Adrenal gland (tissue), 12 donors: ENCODE results near the gene TTLL10. TPM values are rescaled to one million over a fixed set of nuclear protein-coding genes. Genes with fewer than 3 reads are reported as not detected.

Experiments
- DNase-seq, 7 donors: peaks; one replicate each; pipeline ENCODE4 v3.0.0-alpha.2; 2019 to 2020
- H3K27ac ChIP-seq, 5 donors: fragments of 200-600 bp; sonication (generic) in 4 of 5; 1 replicate in 3 of 5; 2 replicates in 2 of 5; pipeline versions ENCODE4 v1.5.1 to v1.8.0; 2016 to 2020; ENCODE audit warnings: mild to moderate bottlenecking in 1 of 5
- H3K27me3 ChIP-seq: fragments of 200-600 bp; 2 replicates; pipeline ENCODE4 v1.8.0; 2021
- H3K36me3 ChIP-seq, 2 donors: fragments of 200-600 bp; replicated peaks in 1 of 2; 1 replicate in 1 of 2; 2 replicates in 1 of 2; pipeline versions ENCODE4 v1.5.1 to v1.8.0; 2018 to 2022
- H3K4me1 ChIP-seq, 2 donors: fragments of 200-600 bp; replicated peaks in 1 of 2; 1 replicate in 1 of 2; 2 replicates in 1 of 2; pipeline versions ENCODE4 v1.5.1 to v1.8.0; 2018 to 2021
- H3K4me3 ChIP-seq, 4 donors: fragments of 200-600 bp; sonication (generic) in 3 of 4; one replicate each; pipeline ENCODE4 v1.5.1; 2016 to 2018
- H3K9me3 ChIP-seq, 3 donors: fragments of 200-600 bp; sonication (generic) in 1 of 3; replicated peaks in 1 of 3; 1 replicate in 2 of 3; 2 replicates in 1 of 3; pipeline versions ENCODE4 v1.5.1 to v1.8.0; 2016 to 2021
- POLR2A ChIP-seq, 2 donors: fragments of 450-650 bp; IDR thresholded peaks; one replicate each; pipeline ENCODE4 v1.6.1; 2017; ENCODE audit warnings: antibody characterized with exemption in 2 of 2, mild to moderate bottlenecking in 2 of 2, moderate library complexity in 1 of 2
- WGBS, 4 donors: extraction: QIAGEN DNeasy Blood & Tissue Kit in 2 of 4; methylation state at CpG; one replicate each; pipeline versions ENCODE4 v1.1.5 to v1.1.7; 2013 to 2017; 5-methylcytosine and 5-hydroxymethylcytosine counted together
- intact Hi-C, 2 donors: fragments of 100-400 bp; cut with DNase I; formaldehyde crosslinking; loops; one replicate each; pipeline versions ENCODE4 v1.14.1 to v1.15.0; 2022 to 2023
- polyA plus RNA-seq, 3 donors: library from polyadenylated mRNA; stranded (reverse); fragments of 200-250 nt in 2 of 3; fragments of 350-450 nt in 1 of 3; fragmentation: Illumina TruSeq in 1 of 3; extraction: RNeasy Lipid Tissue Mini Kit (QIAGEN cat#74804) in 1 of 3; gene quantifications; one replicate each; pipeline ENCODE4 v1.2.3, GENCODE V29; 2013 to 2014
- total RNA-seq, 9 donors: library from RNA; depleted of rRNA in 4 of 9; stranded (reverse); fragments of >200 nt in 4 of 9; fragments of 120-200 nt in 1 of 9; fragmentation: NEBNext Ultra II Directional in 1 of 9; extraction: Animal tissue kit (Norgen Biotek cat#: 25700) in 1 of 9; gene quantifications; one replicate each; pipeline versions ENCODE4 v1.1.0 to v1.2.4, GENCODE V29; 2013 to 2023
- TF ChIP-seq, protein P1 (sequence below), 6 experiments: fragments of 450-650 bp in 4 of 6; fragments of 200-600 bp in 2 of 6; sonication (generic) in 1 of 6; IDR thresholded peaks; 1 replicate in 5 of 6; 2 replicates in 1 of 6; pipeline versions ENCODE4 v1.5.1 to v1.8.0; 2016 to 2021; ENCODE audit warnings: antibody characterized with exemption in 6 of 6, mild to moderate bottlenecking in 2 of 6, moderate library complexity in 1 of 6
- donor health status: healthy with polysubstance abuse.
- donor health status: Bipolar disorder and iron deficiency.
- donor health status: DM: yes; HTN: yes; CAD: no.
- donor health status: DM: no; HTN: no; CAD: no.
- donor health status: DM: no; HTN: no; CAD: no.
- donor health status: DM: yes; HTN: yes; CAD: no.

The TTLL10 gene
- total and polyA plus RNA-seq, 12 donors: 0.32 to 0.44 TPM; not detected in 10

- 54 to 73% (median 66%) methylated on average over 22 to 39 of the region's 39 CpGs for WGBS, 4 donors
These were observed 9.0 kb downstream of the TTLL10 start for GRCh38 chr1:1182491-1183220.

GRCh38 chr1:1183221-1183747, 9.6 kb downstream of the TTLL10 start:
- TF ChIP-seq, protein P1, sequence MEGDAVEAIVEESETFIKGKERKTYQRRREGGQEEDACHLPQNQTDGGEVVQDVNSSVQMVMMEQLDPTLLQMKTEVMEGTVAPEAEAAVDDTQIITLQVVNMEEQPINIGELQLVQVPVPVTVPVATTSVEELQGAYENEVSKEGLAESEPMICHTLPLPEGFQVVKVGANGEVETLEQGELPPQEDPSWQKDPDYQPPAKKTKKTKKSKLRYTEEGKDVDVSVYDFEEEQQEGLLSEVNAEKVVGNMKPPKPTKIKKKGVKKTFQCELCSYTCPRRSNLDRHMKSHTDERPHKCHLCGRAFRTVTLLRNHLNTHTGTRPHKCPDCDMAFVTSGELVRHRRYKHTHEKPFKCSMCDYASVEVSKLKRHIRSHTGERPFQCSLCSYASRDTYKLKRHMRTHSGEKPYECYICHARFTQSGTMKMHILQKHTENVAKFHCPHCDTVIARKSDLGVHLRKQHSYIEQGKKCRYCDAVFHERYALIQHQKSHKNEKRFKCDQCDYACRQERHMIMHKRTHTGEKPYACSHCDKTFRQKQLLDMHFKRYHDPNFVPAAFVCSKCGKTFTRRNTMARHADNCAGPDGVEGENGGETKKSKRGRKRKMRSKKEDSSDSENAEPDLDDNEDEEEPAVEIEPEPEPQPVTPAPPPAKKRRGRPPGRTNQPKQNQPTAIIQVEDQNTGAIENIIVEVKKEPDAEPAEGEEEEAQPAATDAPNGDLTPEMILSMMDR (IDR thresholded peaks at IDR 0.05): no peak
- TF ChIP-seq POLR2A (IDR thresholded peaks at IDR 0.05): no peak
- Histone ChIP-seq H3K27me3 (peaks cover 22% of the 10 kb centered on the region), H3K4me1 (no peaks in the 10 kb centered on the region), H3K9me3 (no peaks in the 10 kb centered on the region), H3K36me3 (no peaks in the 10 kb centered on the region), H3K4me3 (no peak overlapping the region), H3K27ac (no peak overlapping the region)
- no peak for DNase-seq
- WGBS, 4 donors: 67 to 76% (median 69%) methylated on average over 19 to 21 of the region's 21 CpGs
- intact Hi-C loops: no loop called here

More at GRCh38 chr1:1182491-1183220, 9.0 kb downstream of the TTLL10 start:
- Histone ChIP-seq H3K36me3 (no peaks in the 10 kb centered on the region), H3K4me3 (no peak overlapping the region), H3K27ac (no peak overlapping the region), H3K9me3 (no peaks in the 10 kb centered on the region), H3K27me3 (peaks cover 28% of the 10 kb centered on the region), H3K4me1 (no peaks in the 10 kb centered on the region)
- DNase-seq: peak in 1 of 7 donors; percentile 5
- intact Hi-C loops: no loop called here
- TF ChIP-seq POLR2A (IDR thresholded peaks at IDR 0.05): no peak
- TF ChIP-seq, protein P1 (IDR thresholded peaks at IDR 0.05): no peak

DNA sequence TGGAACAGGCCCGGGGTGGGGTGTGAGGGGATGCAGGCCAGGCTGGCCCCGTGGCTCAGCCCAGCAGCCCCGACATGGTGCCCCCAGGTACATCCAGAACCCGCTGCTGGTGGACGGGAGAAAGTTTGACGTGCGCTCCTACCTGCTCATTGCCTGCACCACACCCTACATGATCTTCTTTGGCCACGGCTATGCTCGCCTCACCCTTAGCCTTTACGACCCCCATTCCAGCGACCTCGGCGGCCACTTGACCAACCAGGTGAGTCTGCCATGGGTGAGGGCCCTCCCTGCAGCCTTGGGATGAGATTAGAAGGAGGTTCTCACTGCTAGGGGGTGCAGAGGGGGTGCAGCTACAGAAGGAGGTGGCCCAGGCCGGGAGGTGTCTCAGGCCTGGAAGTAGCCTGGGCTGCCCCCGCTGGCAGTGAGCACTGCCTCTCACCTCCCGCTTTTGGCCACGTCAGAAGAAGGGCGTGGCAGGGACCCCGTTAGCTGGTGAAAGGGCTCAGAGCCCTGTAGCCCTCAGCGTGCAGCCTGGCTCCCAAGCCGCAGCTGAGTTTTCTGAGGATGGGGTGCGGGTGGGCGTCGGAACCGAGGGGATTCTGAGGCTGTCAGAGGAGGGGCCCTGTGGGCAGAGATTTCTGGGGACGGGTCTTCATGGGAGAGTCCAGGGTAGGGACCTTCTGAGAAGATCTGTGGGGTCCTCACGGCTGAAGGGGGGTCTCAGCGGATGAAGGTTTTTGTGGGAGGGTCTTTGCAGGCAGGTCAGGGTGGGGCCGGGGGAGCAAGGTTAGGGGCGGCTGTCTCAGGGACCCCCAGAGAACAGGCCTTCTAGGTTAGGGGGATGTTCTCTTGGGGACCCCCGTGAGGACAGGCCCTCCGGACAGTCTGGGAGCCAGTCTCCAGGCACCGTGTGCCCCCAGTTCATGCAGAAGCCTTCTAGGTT, 10.4 kb downstream of the TTLL10 start:
- 71 to 86% (median 81%) methylated on average over 14 to 32 of the region's 33 CpGs for WGBS, 4 donors
- H3K27me3 ChIP-seq: peaks cover 16% of the 10 kb centered on the region
- H3K9me3 ChIP-seq: no peaks in the 10 kb centered on the region
- peak in 1 of 7 donors; percentile 3 for DNase-seq
- no peaks in the 10 kb centered on the region for H3K36me3 ChIP-seq
- H3K4me3 ChIP-seq: no peak overlapping the region
- H3K4me1 ChIP-seq: no peaks in the 10 kb centered on the region
- intact Hi-C loops: no loop called here
- no peak overlapping the region for H3K27ac ChIP-seq
- TF ChIP-seq, protein P1 (IDR thresholded peaks at IDR 0.05): no peak
- TF ChIP-seq POLR2A (IDR thresholded peaks at IDR 0.05): no peak
